HG03439 (cell line): ENCODE measurements around the gene CDK15.

Experiments used
- ATAC-seq: cut with Tn5 transposase; IDR thresholded peaks from one replicate; pipeline ENCODE4 v1.9.1; 2021; ENCODE audit warnings: mild to moderate bottlenecking, moderate library complexity; ENCODE audit not compliant: unreplicated experiment

The CDK15 gene

DNA sequence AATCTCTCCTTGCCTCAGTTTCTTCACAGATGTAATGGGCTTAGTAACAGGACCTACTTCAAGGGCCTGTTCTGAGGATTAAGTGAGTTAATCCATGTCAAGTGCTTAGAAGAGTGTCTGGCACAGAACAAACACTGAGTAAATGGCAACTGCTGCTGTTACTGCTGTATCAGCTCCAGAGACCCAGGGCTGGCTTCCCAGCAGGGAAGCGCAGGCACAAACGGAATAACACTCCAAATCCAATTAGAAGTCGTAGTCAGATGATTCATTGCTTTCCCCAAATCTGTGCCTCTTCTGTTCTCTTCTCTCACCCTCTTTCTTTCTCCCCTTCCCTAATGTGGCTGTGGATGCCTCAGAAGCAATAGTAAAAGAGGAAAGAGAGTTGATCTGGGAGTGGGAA, 126.2 kb downstream of the CDK15 start:
- no peak for ATAC-seq

DNA sequence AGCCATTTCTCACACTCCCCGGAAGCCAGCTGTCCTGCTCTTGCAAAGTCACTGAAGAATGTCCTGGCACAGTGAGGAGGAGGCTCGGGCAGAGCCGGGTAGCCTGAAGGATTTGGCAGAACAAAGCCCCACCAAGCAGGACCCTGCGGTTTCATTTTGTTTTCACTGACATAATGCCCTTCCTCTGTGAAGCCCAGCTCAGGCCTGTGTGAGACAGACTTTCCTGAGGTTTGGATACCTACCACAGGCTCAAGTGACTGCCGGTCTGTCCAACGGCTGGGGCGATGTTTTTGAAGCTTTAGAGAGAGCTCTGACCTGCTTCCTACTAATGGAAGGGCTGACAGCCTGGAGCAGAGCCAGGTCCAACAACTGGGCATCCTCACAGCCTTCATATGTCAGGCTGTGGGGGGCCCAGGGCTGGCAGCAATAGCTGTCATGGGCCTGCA, 127.5 kb downstream of the CDK15 start:
- ATAC-seq: no peak

- ATAC-seq: no peak
Measured at GRCh38 chr2:201936817-201937216, 130.5 kb downstream of the CDK15 start.

GRCh38 chr2:201937343-201937742, 131.0 kb downstream of the CDK15 start:
- ATAC-seq: no peak

DNA sequence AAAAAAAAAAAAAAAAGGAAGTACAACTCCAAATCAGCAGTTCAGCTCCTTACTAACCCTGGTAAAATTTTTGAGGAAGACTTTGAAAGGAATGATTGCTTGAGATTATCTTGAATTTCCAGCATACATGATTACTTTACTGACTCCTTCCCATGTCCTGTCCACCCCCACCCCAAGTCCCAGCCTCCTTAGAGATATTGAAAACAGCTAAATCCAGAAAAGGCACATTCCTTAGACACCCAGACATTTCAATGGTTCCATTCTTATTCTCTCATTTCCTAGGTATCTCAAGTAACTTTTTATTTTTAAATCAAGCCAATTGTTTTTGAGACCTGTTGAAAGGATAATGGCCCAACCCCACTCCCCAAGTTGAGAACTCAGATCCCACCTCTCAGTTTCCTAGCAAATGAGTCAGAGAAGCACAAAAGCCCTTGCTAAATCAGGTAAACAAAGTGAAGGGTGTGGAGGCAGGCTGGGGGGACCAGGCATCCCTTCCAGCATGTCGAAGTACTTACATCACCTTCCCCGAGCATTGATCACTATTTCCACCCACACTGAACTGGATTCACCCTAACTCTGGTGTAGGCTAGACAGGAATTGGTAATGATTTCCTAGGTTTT, 131.9 kb downstream of the CDK15 start:
- no peak for ATAC-seq

- ATAC-seq: no peak
Measured at GRCh38 chr2:201938781-201939180, 132.4 kb downstream of the CDK15 start.

DNA sequence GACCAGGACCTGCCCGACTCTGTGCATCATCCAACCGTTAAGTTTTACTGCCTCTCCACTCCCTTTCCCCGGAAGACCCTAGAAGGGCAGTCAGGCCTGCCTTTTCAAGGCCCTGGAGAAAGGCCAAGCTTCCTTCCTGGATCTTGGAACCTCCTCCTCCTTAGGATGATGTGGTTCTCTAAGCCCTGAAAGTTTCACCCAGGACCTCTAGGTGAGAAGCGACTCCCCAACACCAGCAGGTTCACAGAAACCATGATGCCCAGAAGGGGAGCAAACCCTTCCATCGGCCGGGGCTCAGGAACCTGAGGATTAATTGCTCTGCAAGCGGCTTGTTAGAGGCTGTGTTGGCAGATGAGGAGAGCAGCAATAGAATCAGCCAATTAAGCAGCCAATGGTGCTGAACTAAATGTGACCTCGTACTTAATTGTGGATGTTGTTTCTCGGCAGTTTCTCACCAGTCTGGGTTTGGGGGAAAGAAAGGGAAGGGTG, 133.2 kb downstream of the CDK15 start:
- ATAC-seq: no peak

- no peak for ATAC-seq
Measured at GRCh38 chr2:201942531-201942930, 136.2 kb downstream of the CDK15 start.
